Heart right ventricle (tissue), 16 donors: Measurements from ENCODE around the gene NCKAP5. TPM values are rescaled to one million over a fixed set of nuclear protein-coding genes. Genes with fewer than 3 reads are reported as not detected.

Experiments used
- ATAC-seq, 8 donors: fragments of 200-7000 bp; cut with Tn5 transposase; one replicate each; pipeline ENCODE4 v1.9.1; 2020; ENCODE audit warnings: mild to moderate bottlenecking in 8 of 8, moderate library complexity in 8 of 8, moderate number of reproducible peaks in 1 of 8
- DNase-seq, 2 donors: peaks; one replicate each; pipeline ENCODE4 v3.0.0-alpha.2; 2020
- H3K27ac ChIP-seq, 10 donors: fragments of 200-600 bp; sonication (generic) in 2 of 10; one replicate each; pipeline versions ENCODE4 v1.5.0 to v1.8.0; 2020 to 2022; ENCODE audit warnings: mild to moderate bottlenecking in 3 of 10
- H3K27me3 ChIP-seq, 7 donors: fragments of 200-600 bp; one replicate each; pipeline ENCODE4 v1.8.0; 2021 to 2022; ENCODE audit warnings: mild to moderate bottlenecking in 2 of 7
- H3K36me3 ChIP-seq, 9 donors: fragments of 200-600 bp; sonication (generic) in 1 of 9; one replicate each; pipeline versions ENCODE4 v1.5.0 to v1.8.0; 2020 to 2022; ENCODE audit warnings: mild to moderate bottlenecking in 2 of 9
- H3K4me1 ChIP-seq, 9 donors: fragments of 200-600 bp; sonication (generic) in 1 of 9; one replicate each; pipeline versions ENCODE4 v1.5.0 to v1.8.0; 2020 to 2022; ENCODE audit warnings: mild to moderate bottlenecking in 4 of 9
- H3K4me3 ChIP-seq, 10 donors: fragments of 200-600 bp; sonication (generic) in 2 of 10; one replicate each; pipeline versions ENCODE4 v1.5.0 to v1.8.0; 2020 to 2022; ENCODE audit warnings: mild to moderate bottlenecking in 7 of 10, moderate library complexity in 2 of 10
- H3K9me3 ChIP-seq, 11 donors: fragments of 200-600 bp in 10 of 11; sonication (generic) in 2 of 11; one replicate each; pipeline versions ENCODE4 v1.5.0 to v1.8.0; 2013 to 2022; ENCODE audit warnings: mild to moderate bottlenecking in 2 of 11, control low read depth in 1 of 11, moderate library complexity in 1 of 11
- WGBS, 2 donors: extraction: QIAGEN DNeasy Blood & Tissue Kit; methylation state at CpG; one replicate each; pipeline ENCODE4 v1.1.7; 2013; ENCODE audit warnings: inconsistent platforms in 1 of 2; 5-methylcytosine and 5-hydroxymethylcytosine counted together
- intact Hi-C, 10 donors: fragments of 100-400 bp; cut with DNase I; formaldehyde crosslinking; loops; one replicate each; pipeline versions ENCODE4 v1.11.1 to v1.14.2; 2022
- polyA plus RNA-seq, 2 donors: library from polyadenylated mRNA; stranded (reverse); fragments of 200-250 nt; gene quantifications; one replicate each; pipeline ENCODE4 v1.2.3, GENCODE V29; 2013
- total RNA-seq, 10 donors: library from RNA; stranded (reverse); fragmentation: NEBNext Ultra II Directional in 3 of 10; extraction: Animal tissue kit (Norgen Biotek cat#: 25700) in 3 of 10; gene quantifications; one replicate each; pipeline versions ENCODE4 v1.2.1 to v1.2.4, GENCODE V29; 2021 to 2023
- TF ChIP-seq, protein P1 (sequence below), 9 donors: fragments of 200-600 bp; sonication (generic) in 2 of 9; IDR thresholded peaks; one replicate each; pipeline versions ENCODE4 v1.5.0 to v1.8.0; 2021 to 2022; ENCODE audit warnings: antibody characterized with exemption in 9 of 9, mild to moderate bottlenecking in 5 of 9, moderate library complexity in 1 of 9
- donor health status: Arrhythmogenic right ventricular cardiomyopathy.
- donor health status: ischemic (EF 13 %, LVEDD 7.1; RV severe dilation, severe dysfunction).
- donor health status: healthy with polysubstance abuse.
- donor health status: DM: no; HTN: yes; CAD: no.
- donor health status: DM: no; HTN: no; CAD: no.
- donor health status: ischemic (EF 25% LVEDD 6.9; RV normal size, moderate dysfunction).
- donor health status: ischemic (EF 25% LVEDD 5.7; RV mildly dilated, moderate dysfunction).
- donor health status: healthy.
- donor health status: DM: yes; HTN: yes; CAD: no.
- donor health status: Ischemic cardiomyopathy.
- donor health status: ischemic (EF 35%, LVEDD 5.7; RV mildly dilated, moderate dysfunction).
- donor health status: nonischemic (EF 11% LVEDD 7.7; RV severe dilation, severe dysfunction).
- donor health status: DM: yes; HTN: yes; CAD: no.
- donor health status: PGD.
- donor health status: ischemic (EF 29% LVEDD 5.4; RV normal size, mild dysfunction).
- donor health status: nonischemic (EF 23%, LVEDD 6.1; RV moderate dilation, normal function).

Gene NCKAP5
- total and polyA plus RNA-seq, 12 donors, result 0.57 to 11.7 (median 6.2) TPM

DNA sequence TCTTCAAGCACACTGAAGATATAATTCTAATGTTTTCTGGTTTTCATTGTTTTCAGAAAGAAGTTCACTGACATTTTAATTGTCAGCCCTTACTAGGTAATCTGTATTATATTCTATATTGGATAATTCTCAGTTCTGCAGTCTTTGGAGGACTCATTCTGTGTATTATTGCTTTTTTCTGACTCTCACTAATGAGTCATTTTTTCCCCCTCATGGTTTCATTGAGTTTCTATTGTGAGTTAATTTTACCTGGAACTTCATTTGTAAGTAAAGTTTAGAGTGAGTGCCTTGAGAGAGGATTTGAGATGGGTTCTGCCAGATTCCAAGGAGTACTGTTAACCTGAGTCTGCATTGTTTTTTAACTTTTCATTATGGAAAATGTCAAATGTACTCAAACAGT, 807.9 kb downstream of the NCKAP5 start:
- no peak for ATAC-seq
- Histone ChIP-seq H3K36me3 (no peaks in the 10 kb centered on the region), H3K4me1 (no peaks in the 10 kb centered on the region), H3K4me3 (no peak overlapping the region), H3K27ac (no peak overlapping the region), H3K27me3 (no peaks in the 10 kb centered on the region), H3K9me3 (peaks cover 0 to 18% (median 0%) of the 10 kb centered on the region in 11 donors)
- no peak for DNase-seq
- intact Hi-C loops, result no loop called here
- TF ChIP-seq, protein P1, sequence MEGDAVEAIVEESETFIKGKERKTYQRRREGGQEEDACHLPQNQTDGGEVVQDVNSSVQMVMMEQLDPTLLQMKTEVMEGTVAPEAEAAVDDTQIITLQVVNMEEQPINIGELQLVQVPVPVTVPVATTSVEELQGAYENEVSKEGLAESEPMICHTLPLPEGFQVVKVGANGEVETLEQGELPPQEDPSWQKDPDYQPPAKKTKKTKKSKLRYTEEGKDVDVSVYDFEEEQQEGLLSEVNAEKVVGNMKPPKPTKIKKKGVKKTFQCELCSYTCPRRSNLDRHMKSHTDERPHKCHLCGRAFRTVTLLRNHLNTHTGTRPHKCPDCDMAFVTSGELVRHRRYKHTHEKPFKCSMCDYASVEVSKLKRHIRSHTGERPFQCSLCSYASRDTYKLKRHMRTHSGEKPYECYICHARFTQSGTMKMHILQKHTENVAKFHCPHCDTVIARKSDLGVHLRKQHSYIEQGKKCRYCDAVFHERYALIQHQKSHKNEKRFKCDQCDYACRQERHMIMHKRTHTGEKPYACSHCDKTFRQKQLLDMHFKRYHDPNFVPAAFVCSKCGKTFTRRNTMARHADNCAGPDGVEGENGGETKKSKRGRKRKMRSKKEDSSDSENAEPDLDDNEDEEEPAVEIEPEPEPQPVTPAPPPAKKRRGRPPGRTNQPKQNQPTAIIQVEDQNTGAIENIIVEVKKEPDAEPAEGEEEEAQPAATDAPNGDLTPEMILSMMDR (IDR thresholded peaks at IDR 0.05), result no peak

DNA sequence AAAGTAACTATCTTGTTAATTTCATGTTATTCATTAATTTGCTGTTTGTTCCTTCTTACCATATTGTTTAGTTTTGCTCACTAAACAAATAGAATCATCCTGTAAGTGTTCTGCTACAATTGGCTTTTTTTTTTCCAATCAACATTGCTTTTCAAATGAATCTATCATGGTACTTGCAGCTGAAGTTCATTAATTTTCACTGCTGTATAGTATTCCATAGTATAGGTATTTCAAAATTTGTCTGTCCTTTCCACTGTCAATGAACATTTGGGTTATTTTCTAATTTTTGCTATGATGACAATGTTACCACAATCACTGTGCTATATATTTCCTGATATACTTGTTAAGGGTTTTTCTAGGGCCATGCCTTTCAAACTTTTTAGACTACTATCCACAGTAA, 809.3 kb downstream of the NCKAP5 start:
- H3K36me3 ChIP-seq, result no peaks in the 10 kb centered on the region
- no peaks in the 10 kb centered on the region for H3K4me1 ChIP-seq
- ATAC-seq (no peak), DNase-seq (no peak)
- no peaks in the 10 kb centered on the region for H3K27me3 ChIP-seq
- no peak overlapping the region for H3K4me3 ChIP-seq
- TF ChIP-seq, protein P1 (IDR thresholded peaks at IDR 0.05), result no peak
- intact Hi-C loops, result no loop called here
- no peak overlapping the region for H3K27ac ChIP-seq
- peaks cover 0 to 18% (median 0%) of the 10 kb centered on the region in 11 donors for H3K9me3 ChIP-seq

DNA sequence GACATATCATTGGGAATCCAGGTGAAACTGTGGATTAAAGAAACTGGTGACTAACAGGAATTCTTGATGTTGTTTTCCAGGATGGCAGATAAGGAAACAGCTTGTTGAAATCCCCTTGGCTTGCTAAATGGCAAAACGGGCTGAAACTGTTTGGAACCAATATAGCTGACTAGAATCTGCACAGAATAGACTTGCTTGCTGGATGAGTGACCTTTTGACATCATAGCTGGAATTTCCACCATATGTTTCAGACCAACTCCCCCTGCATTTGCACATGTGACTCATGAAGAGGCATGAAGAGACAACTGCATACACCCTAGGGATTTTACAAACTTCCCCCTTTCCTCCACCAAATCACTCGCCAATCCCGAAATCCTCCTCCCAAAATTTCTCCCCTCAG, 810.6 kb downstream of the NCKAP5 start:
- peaks cover 0 to 18% (median 0%) of the 10 kb centered on the region in 11 donors for H3K9me3 ChIP-seq
- no peaks in the 10 kb centered on the region for H3K27me3 ChIP-seq
- ATAC-seq, result no peak
- WGBS, 2 donors, result 64 to 70% methylated on average over 3 of the region's 3 CpGs
- no peak overlapping the region for H3K4me3 ChIP-seq
- no peak for DNase-seq
- H3K36me3 ChIP-seq, result no peaks in the 10 kb centered on the region
- TF ChIP-seq, protein P1 (IDR thresholded peaks at IDR 0.05), result no peak
- intact Hi-C loops, result no loop called here
- H3K27ac ChIP-seq, result no peak overlapping the region
- H3K4me1 ChIP-seq, result no peaks in the 10 kb centered on the region

DNA sequence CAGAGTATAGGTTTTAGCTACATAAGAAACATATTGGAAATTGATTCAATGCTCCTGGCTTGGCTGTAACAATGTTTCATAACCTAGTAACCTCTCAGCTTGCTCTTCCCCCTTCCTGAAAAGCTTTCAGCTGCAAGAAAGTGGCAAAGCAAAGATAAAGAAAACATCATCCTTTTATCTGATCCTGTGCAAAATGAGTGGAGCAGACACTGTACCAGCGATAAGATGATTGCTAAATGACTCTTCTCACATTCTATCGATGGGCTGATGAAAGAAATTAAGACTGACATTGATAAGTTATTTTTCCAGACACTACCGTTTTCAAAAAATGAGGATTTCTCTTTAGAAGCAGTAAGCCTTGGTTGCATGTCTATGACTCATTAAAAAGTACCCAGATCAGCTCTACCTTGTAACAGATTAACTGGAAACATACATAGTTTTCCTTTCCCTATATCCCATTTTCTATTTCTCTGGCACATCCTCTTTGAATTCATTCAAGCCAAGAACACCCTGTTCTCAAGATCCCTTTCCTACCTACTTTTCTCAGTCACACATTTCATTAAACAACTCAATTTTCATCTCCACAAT, 811.2 kb downstream of the NCKAP5 start:
- intact Hi-C loops, result no loop called here
- TF ChIP-seq, protein P1 (IDR thresholded peaks at IDR 0.05), result no peak

More for the DNA sequence above, 811.2 kb downstream of the NCKAP5 start:
- peaks cover 0 to 18% (median 0%) of the 10 kb centered on the region in 11 donors for H3K9me3 ChIP-seq
- H3K36me3 ChIP-seq, result no peaks in the 10 kb centered on the region
- ATAC-seq (no peak), DNase-seq (no peak)
- H3K27me3 ChIP-seq, result no peaks in the 10 kb centered on the region
- H3K4me3 ChIP-seq, result no peak overlapping the region
- H3K4me1 ChIP-seq, result no peaks in the 10 kb centered on the region
- WGBS, 2 donors, result 60 to 69% methylated on average over 3 of the region's 3 CpGs
- no peak overlapping the region for H3K27ac ChIP-seq
